Spleen (tissue), 11 donors: ENCODE measurements around the gene SPEM2. TPM values are rescaled to one million over a fixed set of nuclear protein-coding genes. Genes with fewer than 3 reads are reported as not detected.

ENCODE experiments used
- DNase-seq: peaks from one replicate; pipeline ENCODE4 v3.0.0-alpha.2; 2020
- H3K27ac ChIP-seq, 8 donors: fragments of 200-600 bp; sonication (generic) in 7 of 8; 1 replicate in 4 of 8; 2 replicates in 4 of 8; pipeline versions ENCODE4 v1.5.0 to v1.8.0; 2016 to 2021; ENCODE audit warnings: inconsistent platforms in 4 of 8, mild to moderate bottlenecking in 4 of 8, moderate library complexity in 1 of 8
- H3K27me3 ChIP-seq, 7 donors: fragments of 200-600 bp; sonication (generic) in 6 of 7; replicated peaks in 1 of 7; 1 replicate in 4 of 7; 2 replicates in 3 of 7; pipeline versions ENCODE4 v1.5.0 to v1.8.0; 2016 to 2021; ENCODE audit warnings: inconsistent platforms in 3 of 7, mild to moderate bottlenecking in 1 of 7
- H3K36me3 ChIP-seq, 6 donors: fragments of 200-600 bp; sonication (generic) in 5 of 6; 1 replicate in 4 of 6; 2 replicates in 2 of 6; pipeline versions ENCODE4 v1.5.0 to v1.8.0; 2016 to 2021; ENCODE audit warnings: inconsistent platforms in 2 of 6
- H3K4me1 ChIP-seq, 6 donors: fragments of 200-600 bp; sonication (generic) in 5 of 6; 1 replicate in 3 of 6; 2 replicates in 3 of 6; pipeline versions ENCODE4 v1.5.0 to v1.8.0; 2016 to 2021; ENCODE audit warnings: inconsistent platforms in 3 of 6
- H3K4me3 ChIP-seq, 8 donors: fragments of 200-600 bp; sonication (generic) in 7 of 8; 1 replicate in 4 of 8; 2 replicates in 4 of 8; pipeline versions ENCODE4 v1.5.0 to v1.8.0; 2016 to 2021; ENCODE audit warnings: inconsistent platforms in 4 of 8, mild to moderate bottlenecking in 4 of 8, moderate library complexity in 2 of 8
- H3K9me3 ChIP-seq, 8 donors: fragments of 200-600 bp; sonication (generic) in 7 of 8; 1 replicate in 4 of 8; 2 replicates in 4 of 8; pipeline versions ENCODE4 v1.5.0 to v1.8.0; 2016 to 2021; ENCODE audit warnings: inconsistent platforms in 4 of 8
- CTCF ChIP-seq, 11 experiments: fragments of 200-600 bp in 7 of 11; fragments of 450-650 bp in 4 of 11; sonication (generic) in 4 of 11; IDR thresholded peaks in 8 of 11; conservative IDR thresholded peaks in 3 of 11; 1 replicate in 7 of 11; 2 replicates in 4 of 11; pipeline versions ENCODE4 v1.4.0 to v1.8.0; 2016 to 2021; ENCODE audit warnings: antibody characterized with exemption in 11 of 11, inconsistent platforms in 4 of 11, mild to moderate bottlenecking in 1 of 11
- POLR2A ChIP-seq, 3 donors: fragments of 450-650 bp; IDR thresholded peaks; one replicate each; pipeline ENCODE4 v1.5.1; 2017; ENCODE audit warnings: antibody characterized with exemption in 3 of 3, mild to moderate bottlenecking in 1 of 3
- POLR2AphosphoS5 ChIP-seq, 3 donors: sonication (generic); formaldehyde crosslinking; IDR thresholded peaks; one replicate each; pipeline ENCODE4 v1.5.1; 2017; ENCODE audit warnings: antibody characterized with exemption in 3 of 3
- WGBS, 5 donors: extraction: QIAGEN DNeasy Blood & Tissue Kit in 3 of 5; methylation state at CpG; one replicate each; pipeline versions ENCODE4 v1.1.5 to v1.1.7; 2013 to 2018; 5-methylcytosine and 5-hydroxymethylcytosine counted together
- intact Hi-C: fragments of 100-400 bp; cut with DNase I; formaldehyde crosslinking; loops from one replicate; pipeline ENCODE4 v1.15.0; 2023; ENCODE audit warnings: low total_unique reads
- polyA plus RNA-seq, 3 donors: library from polyadenylated mRNA; stranded (reverse); fragments of 200-250 nt; gene quantifications; one replicate each; pipeline ENCODE4 v1.2.1, GENCODE V29; 2013
- total RNA-seq, 7 donors: library from RNA; depleted of rRNA in 3 of 7; stranded (reverse); fragments of >200 nt in 3 of 7; fragmentation: NEBNext Ultra II Directional in 4 of 7; extraction: Animal tissue kit (Norgen Biotek cat#: 25700) in 4 of 7; gene quantifications; one replicate each; pipeline versions ENCODE4 v1.1.0 to v1.2.1, GENCODE V29; 2016 to 2021
- donor health status: healthy with polysubstance abuse.
- donor health status: DM: no; HTN: no; CAD: no; lungs with moderate emphysema.
- donor health status: DM: no; HTN: no; CAD: no.
- donor health status: Bipolar disorder and iron deficiency.
- donor health status: healthy.
- donor health status: DM: no; HTN: no; CAD: no.
- donor health status: DM: yes; HTN: yes; CAD: no.

SPEM2 gene
- total and polyA plus RNA-seq, 10 donors: not detected

GRCh38 chr17:7398612-7399011 lies 26.8 kb upstream of the SPEM2 start:
- H3K27me3 ChIP-seq: no peaks in the 10 kb centered on the region
- TF ChIP-seq POLR2AphosphoS5 (IDR thresholded peaks at IDR 0.05): no peak
- no peak for TF ChIP-seq POLR2A (IDR thresholded peaks at IDR 0.05)
- no peak for TF ChIP-seq CTCF (IDR thresholded peaks at IDR 0.05 in 8 of 11, conservative IDR thresholded peaks at IDR 0.05 in 3 of 11)
- peaks cover 9 to 37% (median 30%) of the 10 kb centered on the region in 6 donors for H3K4me1 ChIP-seq
- H3K4me3 ChIP-seq: no peak overlapping the region
- no peaks in the 10 kb centered on the region for H3K36me3 ChIP-seq
- WGBS, 5 donors: 84 to 96% (median 90%) methylated on average over 2 of the region's 2 CpGs
- DNase-seq: no peak
- intact Hi-C loops: no loop called here
- H3K27ac ChIP-seq: no peak overlapping the region
- H3K9me3 ChIP-seq: no peaks in the 10 kb centered on the region

- peak overlapping the region; percentile 72 to 91 (median 83) for H3K27ac ChIP-seq
- no peaks in the 10 kb centered on the region for H3K36me3 ChIP-seq
- peaks cover 0 to 21% (median 7%) of the 10 kb centered on the region in 7 donors for H3K27me3 ChIP-seq
- DNase-seq: peak; percentile 84
- no peak for TF ChIP-seq POLR2A (IDR thresholded peaks at IDR 0.05)
- TF ChIP-seq POLR2AphosphoS5 (IDR thresholded peaks at IDR 0.05): no peak
- no peak for TF ChIP-seq CTCF (IDR thresholded peaks at IDR 0.05 in 8 of 11, conservative IDR thresholded peaks at IDR 0.05 in 3 of 11)
- H3K4me1 ChIP-seq: peaks cover 8 to 42% (median 26%) of the 10 kb centered on the region in 6 donors
- intact Hi-C loops: no loop called here
- peak overlapping the region; percentile 46 to 90 (median 66) for H3K4me3 ChIP-seq
- H3K9me3 ChIP-seq: no peaks in the 10 kb centered on the region
- 17 to 26% (median 17%) methylated on average over 12 to 16 of the region's 16 CpGs for WGBS, 5 donors
Observed at GRCh38 chr17:7403043-7403726, 22.2 kb upstream of the SPEM2 start.

- DNase-seq: no peak
- intact Hi-C loops: no loop called here
- H3K4me3 ChIP-seq: peak overlapping the region; percentile 46 to 90 (median 66)
- WGBS, 5 donors: 0 to 1% (median 0%) methylated on average over 7 to 13 of the region's 13 CpGs
- no peaks in the 10 kb centered on the region for H3K9me3 ChIP-seq
- H3K27me3 ChIP-seq: peaks cover 0 to 25% (median 7%) of the 10 kb centered on the region in 7 donors
- peak in 1 of 11 experiments; percentile 7 for TF ChIP-seq CTCF (IDR thresholded peaks at IDR 0.05 in 8 of 11, conservative IDR thresholded peaks at IDR 0.05 in 3 of 11)
- no peak for TF ChIP-seq POLR2AphosphoS5 (IDR thresholded peaks at IDR 0.05)
- no peaks in the 10 kb centered on the region for H3K36me3 ChIP-seq
- H3K4me1 ChIP-seq: peaks cover 8 to 43% (median 26%) of the 10 kb centered on the region in 6 donors
- peak overlapping the region; percentile 72 to 91 (median 83) for H3K27ac ChIP-seq
Observed at GRCh38 chr17:7403727-7403976, 21.8 kb upstream of the SPEM2 start.

- TF ChIP-seq CTCF (IDR thresholded peaks at IDR 0.05 in 8 of 11, conservative IDR thresholded peaks at IDR 0.05 in 3 of 11): peak in 2 of 11 experiments; percentile 27 to 47
- peak; percentile 96 to 98 (median 97) for TF ChIP-seq POLR2AphosphoS5 (IDR thresholded peaks at IDR 0.05)
- TF ChIP-seq POLR2A (IDR thresholded peaks at IDR 0.05): peak in 2 of 3 donors; percentile 10 to 89
- H3K9me3 ChIP-seq: no peaks in the 10 kb centered on the region
- no peaks in the 10 kb centered on the region for H3K36me3 ChIP-seq
- peak; percentile 98 for DNase-seq
- peak within 1 kb of the TSS; percentile 46 to 90 (median 66) for H3K4me3 ChIP-seq
- peaks cover 0 to 30% (median 7%) of the 10 kb centered on the region in 7 donors for H3K27me3 ChIP-seq
- 0 to 1% (median 0%) methylated on average over 31 to 49 of the region's 49 CpGs for WGBS, 5 donors
- intact Hi-C loops: no loop called here
- peaks cover 8 to 43% (median 26%) of the 10 kb centered on the region in 6 donors for H3K4me1 ChIP-seq
- H3K27ac ChIP-seq: peak within 1 kb of the TSS; percentile 72 to 91 (median 83)
Observed at GRCh38 chr17:7403977-7404736, 21.3 kb upstream of the SPEM2 start, which contains the start of gene TMEM256. Gene TMEM256 (minus strand): TSS chr17:7404097. CDS start chr17:7404084, 13 bp downstream.
